Heart right ventricle (tissue), 16 donors: ENCODE results near the gene CASTOR2. TPM values are rescaled to one million over a fixed set of nuclear protein-coding genes. Genes with fewer than 3 reads are reported as not detected.

Experiments used
- ATAC-seq, 8 donors: fragments of 200-7000 bp; cut with Tn5 transposase; one replicate each; pipeline ENCODE4 v1.9.1; 2020; ENCODE audit warnings: mild to moderate bottlenecking in 8 of 8, moderate library complexity in 8 of 8, moderate number of reproducible peaks in 1 of 8
- DNase-seq, 2 donors: peaks; one replicate each; pipeline ENCODE4 v3.0.0-alpha.2; 2020
- H3K27ac ChIP-seq, 10 donors: fragments of 200-600 bp; sonication (generic) in 2 of 10; one replicate each; pipeline versions ENCODE4 v1.5.0 to v1.8.0; 2020 to 2022; ENCODE audit warnings: mild to moderate bottlenecking in 3 of 10
- H3K27me3 ChIP-seq, 7 donors: fragments of 200-600 bp; one replicate each; pipeline ENCODE4 v1.8.0; 2021 to 2022; ENCODE audit warnings: mild to moderate bottlenecking in 2 of 7
- H3K36me3 ChIP-seq, 9 donors: fragments of 200-600 bp; sonication (generic) in 1 of 9; one replicate each; pipeline versions ENCODE4 v1.5.0 to v1.8.0; 2020 to 2022; ENCODE audit warnings: mild to moderate bottlenecking in 2 of 9
- H3K4me1 ChIP-seq, 9 donors: fragments of 200-600 bp; sonication (generic) in 1 of 9; one replicate each; pipeline versions ENCODE4 v1.5.0 to v1.8.0; 2020 to 2022; ENCODE audit warnings: mild to moderate bottlenecking in 4 of 9
- H3K4me3 ChIP-seq, 10 donors: fragments of 200-600 bp; sonication (generic) in 2 of 10; one replicate each; pipeline versions ENCODE4 v1.5.0 to v1.8.0; 2020 to 2022; ENCODE audit warnings: mild to moderate bottlenecking in 7 of 10, moderate library complexity in 2 of 10
- H3K9me3 ChIP-seq, 11 donors: fragments of 200-600 bp in 10 of 11; sonication (generic) in 2 of 11; one replicate each; pipeline versions ENCODE4 v1.5.0 to v1.8.0; 2013 to 2022; ENCODE audit warnings: mild to moderate bottlenecking in 2 of 11, control low read depth in 1 of 11, moderate library complexity in 1 of 11
- WGBS, 2 donors: extraction: QIAGEN DNeasy Blood & Tissue Kit; methylation state at CpG; one replicate each; pipeline ENCODE4 v1.1.7; 2013; ENCODE audit warnings: inconsistent platforms in 1 of 2; 5-methylcytosine and 5-hydroxymethylcytosine counted together
- intact Hi-C, 10 donors: fragments of 100-400 bp; cut with DNase I; formaldehyde crosslinking; loops; one replicate each; pipeline versions ENCODE4 v1.11.1 to v1.14.2; 2022
- polyA plus RNA-seq, 2 donors: library from polyadenylated mRNA; stranded (reverse); fragments of 200-250 nt; gene quantifications; one replicate each; pipeline ENCODE4 v1.2.3, GENCODE V29; 2013
- total RNA-seq, 10 donors: library from RNA; stranded (reverse); fragmentation: NEBNext Ultra II Directional in 3 of 10; extraction: Animal tissue kit (Norgen Biotek cat#: 25700) in 3 of 10; gene quantifications; one replicate each; pipeline versions ENCODE4 v1.2.1 to v1.2.4, GENCODE V29; 2021 to 2023
- TF ChIP-seq, protein P1 (sequence below), 9 donors: fragments of 200-600 bp; sonication (generic) in 2 of 9; IDR thresholded peaks; one replicate each; pipeline versions ENCODE4 v1.5.0 to v1.8.0; 2021 to 2022; ENCODE audit warnings: antibody characterized with exemption in 9 of 9, mild to moderate bottlenecking in 5 of 9, moderate library complexity in 1 of 9
- donor health status: Arrhythmogenic right ventricular cardiomyopathy.
- donor health status: ischemic (EF 13 %, LVEDD 7.1; RV severe dilation, severe dysfunction).
- donor health status: healthy with polysubstance abuse.
- donor health status: DM: no; HTN: yes; CAD: no.
- donor health status: DM: no; HTN: no; CAD: no.
- donor health status: ischemic (EF 25% LVEDD 6.9; RV normal size, moderate dysfunction).
- donor health status: ischemic (EF 25% LVEDD 5.7; RV mildly dilated, moderate dysfunction).
- donor health status: healthy.
- donor health status: DM: yes; HTN: yes; CAD: no.
- donor health status: Ischemic cardiomyopathy.
- donor health status: ischemic (EF 35%, LVEDD 5.7; RV mildly dilated, moderate dysfunction).
- donor health status: nonischemic (EF 11% LVEDD 7.7; RV severe dilation, severe dysfunction).
- donor health status: DM: yes; HTN: yes; CAD: no.
- donor health status: PGD.
- donor health status: ischemic (EF 29% LVEDD 5.4; RV normal size, mild dysfunction).
- donor health status: nonischemic (EF 23%, LVEDD 6.1; RV moderate dilation, normal function).

CASTOR2 gene
- total and polyA plus RNA-seq, 12 donors = 1.1 to 51.1 (median 22.9) TPM

DNA sequence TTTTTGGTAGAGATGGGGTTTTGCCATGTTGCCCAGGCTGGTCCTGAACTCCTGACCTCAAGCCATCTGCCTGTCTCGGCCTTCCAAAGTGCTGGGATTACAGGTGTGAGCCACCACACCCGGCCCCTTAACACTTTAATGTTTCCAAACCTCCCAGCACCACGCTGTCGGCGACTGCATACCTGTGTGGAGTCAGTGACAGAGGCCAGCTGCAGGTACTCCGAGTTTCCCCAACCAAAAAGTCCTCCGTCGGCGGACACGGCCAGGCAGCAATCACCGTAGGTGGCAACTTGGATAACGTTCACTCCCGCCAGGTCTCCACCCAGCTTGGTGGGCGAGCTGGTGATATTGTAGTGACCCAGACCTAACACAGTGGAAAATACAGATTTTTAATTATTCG, 93.9 kb downstream of the CASTOR2 start:
- Histone ChIP-seq H3K27ac (no peak overlapping the region), H3K4me1 (peaks cover 0 to 35% (median 17%) of the 10 kb centered on the region in 9 donors), H3K4me3 (no peak overlapping the region), H3K36me3 (peaks cover under 1 to 100% (median 48%) of the 10 kb centered on the region in 9 donors), H3K9me3 (no peaks in the 10 kb centered on the region), H3K27me3 (no peaks in the 10 kb centered on the region)
- intact Hi-C loops = no loop called here
- DNase-seq (no peak), ATAC-seq (no peak)
- TF ChIP-seq, protein P1, sequence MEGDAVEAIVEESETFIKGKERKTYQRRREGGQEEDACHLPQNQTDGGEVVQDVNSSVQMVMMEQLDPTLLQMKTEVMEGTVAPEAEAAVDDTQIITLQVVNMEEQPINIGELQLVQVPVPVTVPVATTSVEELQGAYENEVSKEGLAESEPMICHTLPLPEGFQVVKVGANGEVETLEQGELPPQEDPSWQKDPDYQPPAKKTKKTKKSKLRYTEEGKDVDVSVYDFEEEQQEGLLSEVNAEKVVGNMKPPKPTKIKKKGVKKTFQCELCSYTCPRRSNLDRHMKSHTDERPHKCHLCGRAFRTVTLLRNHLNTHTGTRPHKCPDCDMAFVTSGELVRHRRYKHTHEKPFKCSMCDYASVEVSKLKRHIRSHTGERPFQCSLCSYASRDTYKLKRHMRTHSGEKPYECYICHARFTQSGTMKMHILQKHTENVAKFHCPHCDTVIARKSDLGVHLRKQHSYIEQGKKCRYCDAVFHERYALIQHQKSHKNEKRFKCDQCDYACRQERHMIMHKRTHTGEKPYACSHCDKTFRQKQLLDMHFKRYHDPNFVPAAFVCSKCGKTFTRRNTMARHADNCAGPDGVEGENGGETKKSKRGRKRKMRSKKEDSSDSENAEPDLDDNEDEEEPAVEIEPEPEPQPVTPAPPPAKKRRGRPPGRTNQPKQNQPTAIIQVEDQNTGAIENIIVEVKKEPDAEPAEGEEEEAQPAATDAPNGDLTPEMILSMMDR (IDR thresholded peaks at IDR 0.05) = no peak
- 96 to 97% methylated on average over 15 of the region's 15 CpGs for WGBS, 2 donors

GRCh38 chr7:75064291-75064690, 99.8 kb downstream of the CASTOR2 start:
- no peak for DNase-seq
- H3K36me3 ChIP-seq = peaks cover 5 to 100% (median 61%) of the 10 kb centered on the region in 9 donors

DNA sequence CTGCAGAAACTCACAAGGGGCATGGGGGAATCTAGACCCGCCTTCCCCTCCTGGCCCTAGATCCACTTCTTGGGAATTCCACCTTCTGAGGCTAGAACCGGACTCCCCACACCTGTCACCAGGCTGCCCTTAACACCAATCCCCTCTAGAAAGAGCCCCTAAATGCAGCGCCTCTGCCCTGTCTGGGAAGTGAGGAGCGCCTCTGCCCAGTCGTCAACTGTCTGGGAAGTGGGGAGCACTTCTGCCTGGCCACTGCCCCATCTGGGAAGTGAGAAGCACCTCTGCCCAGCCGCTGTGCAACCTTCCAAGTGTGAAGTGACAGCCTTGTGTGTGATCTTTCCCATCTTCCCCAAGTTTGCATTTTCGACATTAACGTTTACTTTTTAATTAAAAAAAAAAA, 100.3 kb downstream of the CASTOR2 start:
- Histone ChIP-seq H3K27ac (no peak overlapping the region), H3K4me1 (no peaks in the 10 kb centered on the region), H3K27me3 (no peaks in the 10 kb centered on the region), H3K4me3 (no peak overlapping the region), H3K9me3 (no peaks in the 10 kb centered on the region), H3K36me3 (peaks cover 5 to 100% (median 61%) of the 10 kb centered on the region in 9 donors)
- WGBS, 2 donors = 96 to 99% methylated on average over 8 of the region's 8 CpGs
- TF ChIP-seq, protein P1 (IDR thresholded peaks at IDR 0.05) = no peak
- DNase-seq (no peak), ATAC-seq (no peak)
- intact Hi-C loops = no loop called here

More at GRCh38 chr7:75064291-75064690, 99.8 kb downstream of the CASTOR2 start:
- TF ChIP-seq, protein P1 (IDR thresholded peaks at IDR 0.05) = no peak
- no peaks in the 10 kb centered on the region for H3K4me1 ChIP-seq
- no peak overlapping the region for H3K27ac ChIP-seq
- H3K9me3 ChIP-seq = no peaks in the 10 kb centered on the region
- intact Hi-C loops = no loop called here
- ATAC-seq = no peak
- WGBS, 2 donors = 92 to 97% methylated on average over 8 of the region's 8 CpGs
- no peaks in the 10 kb centered on the region for H3K27me3 ChIP-seq
- no peak overlapping the region for H3K4me3 ChIP-seq

DNA sequence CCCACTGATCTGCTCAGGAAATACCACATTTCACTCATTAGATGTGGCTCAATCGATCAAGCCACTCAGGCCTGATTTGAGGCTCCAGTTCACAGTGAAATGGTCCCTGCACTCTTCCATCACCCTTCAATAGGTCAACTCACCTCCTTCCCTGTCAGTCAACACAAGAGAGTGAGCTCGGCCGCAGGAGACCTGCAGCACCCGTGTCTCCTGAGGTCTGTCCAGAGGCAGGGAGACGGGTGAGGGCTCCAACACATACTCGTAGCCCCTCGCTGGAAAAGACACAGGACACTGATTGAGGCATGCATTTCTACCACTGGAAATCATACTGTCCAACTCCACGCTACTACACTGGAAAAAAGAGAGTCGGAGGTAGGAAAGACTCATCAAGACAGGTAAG, 102.0 kb downstream of the CASTOR2 start:
- DNase-seq (no peak), ATAC-seq (no peak)
- Histone ChIP-seq H3K36me3 (peaks cover 5 to 99% (median 52%) of the 10 kb centered on the region in 9 donors), H3K4me3 (no peak overlapping the region), H3K9me3 (no peaks in the 10 kb centered on the region), H3K27ac (no peak overlapping the region), H3K4me1 (no peaks in the 10 kb centered on the region), H3K27me3 (no peaks in the 10 kb centered on the region)
- intact Hi-C loops = no loop called here
- 95 to 98% methylated on average over 9 of the region's 9 CpGs for WGBS, 2 donors
- TF ChIP-seq, protein P1 (IDR thresholded peaks at IDR 0.05) = no peak
